Subcutaneous adipose tissue (tissue), 4 donors: ENCODE measurements around the gene IQCN. TPM values are rescaled to one million over a fixed set of nuclear protein-coding genes. Genes with fewer than 3 reads are reported as not detected.

Experiments used
- CTCF ChIP-seq: fragments of 450-650 bp; IDR thresholded peaks from one replicate; pipeline ENCODE4 v1.5.1; 2016; ENCODE audit warnings: low read depth, mild to moderate bottlenecking, control low read depth, antibody characterized with exemption, moderate library complexity
- total RNA-seq, 4 donors: library from RNA; depleted of rRNA; stranded (reverse); fragments of >200 nt; gene quantifications; one replicate each; pipeline ENCODE4 v1.1.0, GENCODE V29; 2016

Gene IQCN
- total RNA-seq, 4 donors from 2014 or later: 1.3 to 7.9 (median 3.0) TPM

GRCh38 chr19:18279266-18279515 is 4.9 kb upstream of the IQCN start:
- TF ChIP-seq CTCF: no peak

- TF ChIP-seq CTCF: no peak
Measured at GRCh38 chr19:18278521-18279265, 4.4 kb upstream of the IQCN start.

GRCh38 chr19:18274781-18275356 is 617 bp upstream of the IQCN start:
- no peak for TF ChIP-seq CTCF

GRCh38 chr19:18273561-18274218 is 562 bp downstream of the IQCN start:
- TF ChIP-seq CTCF: no peak

GRCh38 chr19:18271433-18271841 is 2.8 kb downstream of the IQCN start:
- no peak for TF ChIP-seq CTCF

- TF ChIP-seq CTCF: no peak
Measured at GRCh38 chr19:18270326-18270725, 3.9 kb downstream of the IQCN start.

- no peak for TF ChIP-seq CTCF
Measured at GRCh38 chr19:18269070-18269723, 5.1 kb downstream of the IQCN start.
